ENCODE data around the gene UQCC5. TPM values are rescaled to one million over a fixed set of nuclear protein-coding genes. Genes with fewer than 3 reads are reported as not detected.

UQCC5 gene
- total RNA-seq, 4 donors from 2014 or later = 4.1 to 435 (median 51.9) TPM

- intact Hi-C loops (cut with DNase I; ENCODE audit: low total_unique reads) = no loop called here
- DNase-seq = no peak
- TF ChIP-seq, protein P1, sequence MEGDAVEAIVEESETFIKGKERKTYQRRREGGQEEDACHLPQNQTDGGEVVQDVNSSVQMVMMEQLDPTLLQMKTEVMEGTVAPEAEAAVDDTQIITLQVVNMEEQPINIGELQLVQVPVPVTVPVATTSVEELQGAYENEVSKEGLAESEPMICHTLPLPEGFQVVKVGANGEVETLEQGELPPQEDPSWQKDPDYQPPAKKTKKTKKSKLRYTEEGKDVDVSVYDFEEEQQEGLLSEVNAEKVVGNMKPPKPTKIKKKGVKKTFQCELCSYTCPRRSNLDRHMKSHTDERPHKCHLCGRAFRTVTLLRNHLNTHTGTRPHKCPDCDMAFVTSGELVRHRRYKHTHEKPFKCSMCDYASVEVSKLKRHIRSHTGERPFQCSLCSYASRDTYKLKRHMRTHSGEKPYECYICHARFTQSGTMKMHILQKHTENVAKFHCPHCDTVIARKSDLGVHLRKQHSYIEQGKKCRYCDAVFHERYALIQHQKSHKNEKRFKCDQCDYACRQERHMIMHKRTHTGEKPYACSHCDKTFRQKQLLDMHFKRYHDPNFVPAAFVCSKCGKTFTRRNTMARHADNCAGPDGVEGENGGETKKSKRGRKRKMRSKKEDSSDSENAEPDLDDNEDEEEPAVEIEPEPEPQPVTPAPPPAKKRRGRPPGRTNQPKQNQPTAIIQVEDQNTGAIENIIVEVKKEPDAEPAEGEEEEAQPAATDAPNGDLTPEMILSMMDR (IDR thresholded peaks at IDR 0.05) = no peak
- no peak for TF ChIP-seq POLR2A (IDR thresholded peaks at IDR 0.05)
- H3K4me3 ChIP-seq = no peak overlapping the region
- no peaks in the 10 kb centered on the region for H3K27me3 ChIP-seq
- no peaks in the 10 kb centered on the region for H3K9me3 ChIP-seq
- H3K36me3 ChIP-seq = no peaks in the 10 kb centered on the region
- no peak overlapping the region for H3K27ac ChIP-seq
- H3K4me1 ChIP-seq = no peaks in the 10 kb centered on the region
Observed at GRCh38 chr3:52504977-52505376, 31.4 kb upstream of the UQCC5 start.

- H3K27me3 ChIP-seq = no peaks in the 10 kb centered on the region
- intact Hi-C loops (cut with DNase I; ENCODE audit: low total_unique reads) = no loop called here
- no peaks in the 10 kb centered on the region for H3K4me1 ChIP-seq
- no peaks in the 10 kb centered on the region for H3K36me3 ChIP-seq
- no peak for DNase-seq
- H3K27ac ChIP-seq = no peak overlapping the region
- H3K9me3 ChIP-seq = no peaks in the 10 kb centered on the region
- no peak for TF ChIP-seq POLR2A (IDR thresholded peaks at IDR 0.05)
- TF ChIP-seq, protein P1 (IDR thresholded peaks at IDR 0.05) = no peak
- no peak overlapping the region for H3K4me3 ChIP-seq
Observed at GRCh38 chr3:52506266-52506966, 30.0 kb upstream of the UQCC5 start.

DNA sequence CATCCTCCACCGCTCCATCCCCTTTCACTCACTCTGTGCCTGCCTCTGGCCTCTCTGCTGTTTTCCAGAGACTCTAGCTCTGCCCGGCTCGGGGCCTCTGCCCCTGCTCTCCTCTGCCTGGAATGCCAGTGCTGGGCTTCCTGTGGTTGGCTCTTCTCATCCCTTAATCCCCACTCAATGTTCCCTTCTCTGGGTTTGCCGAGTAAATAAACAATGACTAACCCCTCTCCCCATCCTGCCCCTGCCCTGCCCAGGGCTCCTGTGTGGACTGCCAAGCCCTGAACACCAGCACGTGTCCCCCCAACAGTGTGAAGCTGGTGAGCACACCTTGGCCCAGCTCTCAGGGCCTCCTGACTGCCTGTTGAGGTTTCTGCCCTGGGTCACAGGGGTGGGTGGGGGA is 29.0 kb upstream of the UQCC5 start:
- Histone ChIP-seq H3K4me3 (no peak overlapping the region), H3K27ac (no peak overlapping the region), H3K27me3 (no peaks in the 10 kb centered on the region), H3K4me1 (no peaks in the 10 kb centered on the region), H3K36me3 (no peaks in the 10 kb centered on the region), H3K9me3 (no peaks in the 10 kb centered on the region)
- intact Hi-C loops (cut with DNase I; ENCODE audit: low total_unique reads) = no loop called here
- no peak for DNase-seq
- TF ChIP-seq, protein P1 (IDR thresholded peaks at IDR 0.05) = no peak
- no peak for TF ChIP-seq POLR2A (IDR thresholded peaks at IDR 0.05)

DNA sequence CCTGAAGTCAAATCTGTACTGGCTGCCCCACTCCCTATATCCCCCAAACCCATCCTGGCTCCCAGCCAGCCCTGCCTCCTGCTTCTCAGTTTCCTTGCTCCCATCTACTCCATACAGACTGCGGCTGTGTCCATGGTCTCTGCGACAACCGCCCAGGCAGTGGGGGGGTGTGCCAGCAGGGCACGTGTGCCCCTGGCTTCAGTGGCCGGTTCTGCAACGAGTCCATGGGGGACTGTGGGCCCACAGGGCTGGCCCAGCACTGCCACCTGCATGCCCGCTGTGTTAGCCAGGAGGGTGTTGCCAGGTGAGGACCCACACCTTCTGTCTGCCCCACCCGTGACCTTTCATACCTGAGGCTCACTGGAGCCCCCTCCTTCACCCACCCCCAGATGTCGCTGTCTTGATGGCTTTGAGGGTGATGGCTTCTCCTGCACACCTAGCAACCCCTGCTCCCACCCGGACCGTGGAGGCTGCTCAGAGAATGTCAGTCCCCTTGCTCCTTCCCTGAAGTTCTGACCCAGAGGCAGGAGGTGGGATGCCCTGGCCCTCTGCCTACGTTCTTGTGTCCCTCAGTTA is 26.6 kb upstream of the UQCC5 start:
- Histone ChIP-seq H3K27ac (no peak overlapping the region), H3K36me3 (no peaks in the 10 kb centered on the region), H3K9me3 (no peaks in the 10 kb centered on the region), H3K27me3 (no peaks in the 10 kb centered on the region), H3K4me1 (no peaks in the 10 kb centered on the region), H3K4me3 (no peak overlapping the region)
- DNase-seq = no peak
- TF ChIP-seq, protein P1 (IDR thresholded peaks at IDR 0.05) = no peak
- TF ChIP-seq POLR2A (IDR thresholded peaks at IDR 0.05) = no peak
- intact Hi-C loops (cut with DNase I; ENCODE audit: low total_unique reads) = no loop called here

GRCh38 chr3:52511509-52511908 is 24.9 kb upstream of the UQCC5 start:
- H3K4me1 ChIP-seq = no peaks in the 10 kb centered on the region
- no peaks in the 10 kb centered on the region for H3K9me3 ChIP-seq
- no peak for DNase-seq
- H3K27ac ChIP-seq = no peak overlapping the region
- H3K36me3 ChIP-seq = no peaks in the 10 kb centered on the region
- TF ChIP-seq, protein P1 (IDR thresholded peaks at IDR 0.05) = no peak
- TF ChIP-seq POLR2A (IDR thresholded peaks at IDR 0.05) = no peak
- no peaks in the 10 kb centered on the region for H3K27me3 ChIP-seq
- no peak overlapping the region for H3K4me3 ChIP-seq
- intact Hi-C loops (cut with DNase I; ENCODE audit: low total_unique reads) = no loop called here

Measured in uterus (tissue), 4 donors.